HUDEP-2 (cell line): ENCODE results near the gene EYS.
"Not testable (repeated sequence)": the region's sequence is repeated elsewhere in the genome, so short reads cannot be mapped to it uniquely, and the experiment has no call there.

Experiments used
- DNase-seq, 76 experiments: peaks; one replicate each; lab custom pipeline; 2025; ENCODE audit not compliant: unreplicated experiment in 76 of 76; lab: John Stamatoyannopoulos, UW

The EYS gene

DNA sequence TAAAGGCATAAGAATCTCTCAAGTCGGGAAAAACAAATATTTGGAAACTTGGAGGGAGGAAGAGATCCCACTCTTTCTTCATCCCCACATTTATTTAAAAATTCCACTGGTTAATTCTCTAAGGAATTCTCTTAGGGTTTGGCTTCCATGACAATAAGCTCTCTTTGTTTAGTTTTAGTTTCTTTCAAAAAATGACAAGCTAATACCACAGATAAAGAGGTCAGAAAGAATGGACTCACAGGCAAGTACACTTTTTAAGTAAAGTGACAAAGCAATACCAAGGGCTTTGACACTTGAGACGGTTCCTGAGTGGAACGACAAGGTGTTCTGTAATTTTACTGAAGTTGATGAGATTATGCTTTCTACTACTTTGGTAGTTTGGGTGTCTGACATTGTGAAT, 1199.4 kb downstream of the EYS start:
- DNase-seq = no peak

DNA sequence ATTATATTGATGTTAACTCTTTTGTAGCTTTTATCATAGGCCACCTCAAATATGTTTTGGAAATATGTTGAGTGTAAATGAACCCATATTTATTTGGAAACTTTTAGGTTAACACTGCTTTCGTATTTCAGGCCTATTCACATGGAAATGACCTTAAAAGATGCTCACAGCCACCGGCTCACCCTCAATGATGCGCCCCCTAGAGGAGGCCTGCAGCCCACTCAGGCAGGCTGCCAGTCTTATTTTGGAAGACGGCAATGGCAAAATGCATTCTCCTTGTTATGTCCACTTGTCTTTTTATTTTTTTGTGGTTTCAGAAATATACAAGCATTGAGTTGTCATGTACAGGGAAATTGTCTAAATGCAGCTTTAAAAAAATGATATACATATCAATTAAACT, 1201.7 kb downstream of the EYS start:
- peak in 23 of 76 experiments; percentile 1 to 47 (median 17) for DNase-seq

DNA sequence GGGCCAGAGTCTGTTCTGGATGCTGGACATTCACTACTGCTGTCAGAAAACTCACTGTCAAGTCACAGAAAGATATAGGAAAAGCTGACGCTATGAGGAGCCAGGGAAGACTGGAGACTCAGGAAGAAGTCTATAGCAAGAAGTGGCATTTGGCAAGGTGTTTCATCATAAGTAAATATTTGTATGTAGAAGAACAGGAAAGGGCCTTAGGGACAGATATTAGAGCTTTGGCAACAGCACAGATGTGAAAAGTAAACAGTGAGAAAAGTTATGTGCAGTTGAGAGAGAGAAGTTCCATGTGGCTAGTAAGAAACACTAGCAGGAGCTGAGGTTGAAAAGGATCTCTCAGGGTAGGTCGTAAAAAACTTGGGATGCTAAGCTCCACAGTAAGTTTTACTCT, 1202.5 kb downstream of the EYS start:
- DNase-seq = no peak

DNA sequence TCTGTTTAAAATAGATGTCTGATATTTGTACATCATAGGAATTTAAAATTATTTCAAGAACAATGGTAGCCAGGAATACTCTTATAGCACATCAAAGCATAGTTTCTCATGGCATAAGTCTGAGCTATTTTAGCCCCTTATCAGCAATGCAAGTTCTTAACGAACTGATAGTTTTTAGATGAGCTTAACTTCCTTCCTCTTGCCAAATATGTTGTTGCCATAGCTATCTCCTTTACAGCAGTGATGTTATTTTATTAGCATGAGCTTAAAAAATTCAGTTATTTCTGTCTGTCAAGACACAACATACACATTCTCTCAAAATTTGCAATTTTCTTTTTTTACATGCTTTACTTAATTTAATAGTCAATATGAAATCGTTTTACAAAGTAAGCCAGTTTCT, 1204.2 kb downstream of the EYS start:
- DNase-seq = no peak

DNA sequence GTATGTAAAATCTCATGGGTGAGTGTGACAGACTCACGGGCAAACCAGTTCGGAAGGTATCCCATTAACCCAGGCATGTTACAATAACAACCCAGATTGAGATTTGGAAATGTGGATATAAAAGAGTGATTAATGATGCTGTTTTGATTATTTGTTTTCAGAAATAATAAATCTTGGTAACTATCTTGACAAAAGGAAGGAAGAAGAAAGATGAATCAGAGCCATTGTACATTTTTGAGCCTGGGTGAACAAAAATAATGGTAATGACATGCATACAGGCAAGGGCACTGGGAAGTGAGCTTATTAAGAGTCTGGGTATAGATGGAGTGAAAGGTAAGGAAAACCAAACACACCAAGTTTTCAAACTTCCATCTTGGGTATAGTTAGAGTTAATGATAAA, 1209.4 kb downstream of the EYS start:
- no peak for DNase-seq

DNA sequence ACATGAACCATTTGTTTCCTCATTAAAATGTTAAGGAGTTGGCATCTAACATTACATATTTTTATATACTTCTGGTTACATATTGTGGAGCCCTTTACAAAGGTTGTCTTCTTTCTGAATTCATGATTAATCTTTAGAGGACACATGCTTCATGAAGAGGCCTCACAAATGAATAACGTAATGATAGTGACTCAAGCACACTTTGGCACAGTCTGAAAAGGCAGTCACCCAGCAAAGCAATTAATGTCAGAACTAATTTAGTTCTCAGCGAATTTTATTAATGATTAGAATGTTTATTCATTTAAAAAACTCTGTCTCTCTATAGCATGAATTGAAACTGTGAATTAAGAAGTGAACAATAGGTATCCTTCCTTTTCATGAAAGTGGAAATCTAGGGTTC, 1217.3 kb downstream of the EYS start:
- peak in 1 of 76 experiments; percentile 8 for DNase-seq

DNA sequence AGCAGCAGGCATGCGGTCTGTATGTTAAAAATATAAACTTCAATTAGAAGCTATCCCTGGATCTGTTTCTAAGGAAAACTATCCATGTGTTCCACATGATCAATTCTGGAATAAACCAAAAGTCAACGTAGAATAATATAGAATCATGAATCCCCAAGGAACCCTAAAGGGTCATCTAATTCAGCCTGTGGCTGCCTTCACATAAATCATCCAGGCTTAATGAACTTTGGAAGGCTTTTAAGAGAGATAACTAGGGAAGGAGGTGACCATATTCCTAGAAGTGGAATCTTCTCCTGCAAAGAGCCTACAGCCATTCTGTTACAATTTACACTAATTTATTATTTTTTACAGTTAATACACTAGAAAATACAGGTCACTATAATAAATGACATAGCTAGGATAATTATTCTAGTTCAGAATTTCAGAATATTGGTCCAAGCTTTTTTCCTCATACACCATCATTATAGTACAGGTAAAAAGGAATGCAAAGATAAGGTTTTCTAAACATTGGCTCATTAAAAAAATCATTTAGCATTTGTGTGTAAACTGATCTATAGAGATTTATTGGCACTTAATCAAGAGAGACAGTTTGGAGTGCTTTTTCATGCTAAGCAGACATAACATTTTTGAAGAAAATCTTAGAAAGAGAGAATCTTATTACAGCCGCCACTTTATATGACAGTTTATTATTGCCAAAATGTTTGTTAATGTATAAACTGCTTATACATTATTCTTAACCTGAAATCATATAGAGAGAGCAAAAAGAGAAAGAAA, 1220.3 kb downstream of the EYS start:
- no peak for DNase-seq

DNA sequence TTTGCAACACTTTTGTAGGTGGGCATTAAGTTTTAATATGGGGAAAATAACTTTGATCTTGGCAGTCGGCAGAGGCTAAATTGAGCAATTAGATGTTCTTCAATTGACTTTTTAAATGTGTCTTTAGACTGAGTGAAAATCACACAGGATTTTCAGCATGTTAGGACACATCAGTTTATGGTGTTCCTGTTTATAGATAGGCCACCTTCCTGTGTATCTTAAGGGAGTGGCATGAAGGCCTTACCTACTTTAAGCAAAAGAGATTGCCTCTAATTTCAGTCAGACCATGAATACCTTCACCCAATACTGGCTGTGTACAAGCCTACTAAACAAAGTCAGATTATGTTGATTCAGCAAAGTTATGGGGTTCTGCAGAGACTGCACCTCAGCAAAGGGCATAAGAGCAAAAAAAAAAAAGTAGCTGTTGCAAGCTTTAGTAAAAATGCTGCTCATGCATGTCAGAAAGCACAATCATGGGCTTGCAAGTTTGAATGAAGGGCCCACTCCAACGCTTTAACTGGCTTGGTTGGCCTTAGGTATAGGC, 1223.0 kb downstream of the EYS start:
- DNase-seq = no peak

DNA sequence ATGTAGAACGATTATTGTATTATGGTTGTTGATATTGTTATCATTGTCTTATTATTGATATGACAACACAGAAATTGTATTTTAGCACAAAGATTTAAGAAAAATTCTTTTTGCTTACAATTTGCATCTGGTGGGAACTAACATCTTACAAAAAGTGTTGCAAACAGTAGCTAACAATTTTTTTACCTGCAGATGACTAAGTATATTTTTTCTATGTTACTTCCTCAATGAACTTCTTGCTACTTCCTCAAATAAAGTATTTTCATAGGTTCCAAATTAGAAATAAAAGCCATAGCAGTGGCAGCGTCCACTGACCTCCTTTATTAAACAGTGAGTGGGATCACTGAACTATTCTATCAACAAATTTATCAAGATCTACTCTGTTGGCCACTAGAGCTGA, 1224.4 kb downstream of the EYS start:
- no peak for DNase-seq

DNA sequence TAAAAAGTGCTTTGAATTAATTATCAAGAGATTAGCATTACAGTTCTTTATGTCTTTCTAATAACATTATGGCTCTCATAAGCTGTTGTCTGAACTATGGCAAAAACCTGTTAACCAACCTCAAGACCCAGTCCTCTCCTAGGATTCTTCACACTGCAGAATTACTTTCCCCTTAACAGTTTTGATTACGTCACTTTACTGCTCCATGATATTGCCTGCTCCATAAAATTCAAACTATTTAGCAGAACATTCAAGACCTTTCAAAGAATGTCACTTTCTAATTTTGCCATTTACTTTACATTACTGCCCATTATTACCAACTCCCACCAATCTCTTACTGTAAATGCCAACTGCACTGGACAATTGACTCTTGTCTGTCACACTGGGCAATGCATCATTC, 1227.9 kb downstream of the EYS start:
- DNase-seq = no peak

DNA sequence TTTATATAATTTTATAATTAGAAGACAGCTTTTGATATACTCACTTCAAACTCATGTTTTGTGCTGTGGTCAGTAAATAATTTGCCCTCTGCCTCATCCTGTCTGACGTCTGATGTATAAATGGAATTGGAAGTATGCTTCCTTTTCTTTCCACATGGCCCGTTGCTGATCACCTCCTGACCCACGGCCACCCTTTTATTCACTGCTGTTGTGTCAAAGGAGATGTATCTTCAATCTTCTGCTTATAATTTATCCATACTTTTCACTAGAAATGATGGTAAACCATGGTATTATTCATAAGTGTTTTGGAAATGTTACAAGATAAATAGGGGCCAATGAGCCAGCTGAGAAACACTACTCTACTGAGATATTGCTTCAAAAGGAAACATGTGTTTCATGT, 1229.6 kb downstream of the EYS start:
- DNase-seq = no peak

DNA sequence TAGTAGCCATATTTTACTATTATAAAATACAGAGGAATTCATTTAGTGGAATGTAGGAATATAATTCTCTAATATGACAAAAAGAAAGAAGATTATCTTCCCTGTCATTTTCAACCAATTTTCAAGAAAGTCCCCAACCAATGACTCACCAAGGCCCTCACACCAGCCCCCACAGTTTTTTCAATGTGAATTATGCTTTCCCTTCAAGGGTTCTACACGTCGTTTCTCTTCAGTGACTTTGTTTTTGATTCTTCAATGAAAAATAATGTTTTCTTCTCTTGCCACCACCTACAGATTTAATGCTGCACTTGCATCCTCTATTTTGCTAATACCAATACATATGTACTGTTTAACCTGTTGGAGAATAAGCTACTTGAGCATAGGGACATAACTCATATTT, 1230.1 kb downstream of the EYS start:
- no peak for DNase-seq

DNA sequence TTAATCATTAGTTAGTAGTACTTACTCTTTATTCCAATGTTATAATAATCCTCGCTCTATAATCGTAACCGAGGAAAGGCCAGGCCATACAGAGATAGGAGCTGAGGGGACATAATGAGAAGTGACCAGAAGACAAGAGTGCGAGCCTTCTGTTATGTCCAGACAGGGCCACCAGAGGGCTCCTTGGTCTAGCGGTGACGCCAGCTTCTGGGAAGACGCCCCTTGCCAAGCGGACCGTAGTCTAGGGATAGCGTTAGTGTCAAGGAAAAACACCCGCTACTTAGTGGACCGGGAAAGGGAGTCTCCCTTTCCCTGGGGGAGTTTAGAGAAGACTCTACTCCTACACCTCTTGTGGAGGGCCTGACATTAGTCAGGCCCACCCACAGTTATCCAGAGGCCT, 1237.6 kb downstream of the EYS start:
- DNase-seq = not testable (repeated sequence)

DNA sequence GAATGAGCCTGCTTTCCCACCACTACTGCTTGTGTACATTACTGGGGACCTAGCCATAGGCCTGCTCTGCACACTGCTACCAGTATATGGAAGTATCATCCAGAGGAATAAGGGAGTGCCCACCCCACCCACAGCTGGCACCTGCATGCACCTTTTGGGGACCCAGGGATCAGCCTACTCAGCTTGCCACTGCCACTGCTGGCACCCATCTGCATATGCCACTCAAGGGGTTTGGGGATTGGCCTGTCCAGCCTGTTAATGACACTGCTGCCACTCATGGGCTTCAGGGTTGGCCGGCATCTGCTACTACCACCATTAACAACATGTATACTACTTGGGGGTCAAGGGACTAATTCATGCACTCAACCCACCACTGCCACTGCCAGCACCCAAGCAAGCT, 1239.4 kb downstream of the EYS start:
- no peak for DNase-seq

DNA sequence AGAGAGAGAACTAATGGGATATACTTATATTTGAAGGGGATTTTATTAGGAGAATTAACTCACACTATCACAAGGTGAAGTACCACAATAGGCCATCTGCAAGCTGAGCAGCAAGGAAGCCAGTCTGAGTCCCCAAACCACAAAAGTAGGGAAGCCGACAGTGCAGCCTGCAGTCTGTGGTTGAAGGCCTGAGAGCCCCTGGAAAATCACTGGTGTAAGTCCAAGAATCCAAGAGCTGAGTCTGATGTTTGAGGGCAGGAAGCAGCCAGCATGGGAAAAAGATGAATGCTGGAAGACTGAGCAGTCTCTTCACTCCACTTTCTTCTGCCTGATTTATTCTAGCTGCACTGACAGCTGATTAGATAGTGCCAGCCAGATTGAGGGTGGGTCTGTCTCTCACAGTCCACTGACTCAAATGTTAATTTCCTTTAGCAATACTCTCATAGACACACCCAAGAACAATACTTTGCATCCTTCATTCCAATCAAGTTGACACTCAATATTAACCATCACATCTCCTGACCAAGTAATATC, 1247.5 kb downstream of the EYS start:
- no peak for DNase-seq

DNA sequence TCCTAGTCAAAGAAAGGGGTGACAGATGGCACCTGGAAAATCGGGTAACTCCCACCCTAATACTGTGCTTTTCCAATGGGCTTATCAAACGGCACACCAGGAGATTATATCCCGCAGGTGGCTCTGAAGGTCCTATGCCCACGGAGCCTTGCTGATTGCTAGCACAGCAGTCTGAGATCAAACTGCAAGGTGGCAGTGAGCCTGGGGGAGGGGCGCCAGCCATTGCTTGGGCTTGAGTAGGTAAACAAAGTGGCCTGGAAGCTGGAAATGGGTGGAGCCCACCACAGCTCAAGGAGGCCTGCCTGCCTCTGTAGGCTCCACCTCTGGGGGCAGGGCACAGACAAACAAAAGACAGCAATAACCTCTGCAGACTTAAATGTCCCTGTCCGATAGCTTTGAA, 1258.9 kb downstream of the EYS start:
- not testable (repeated sequence) for DNase-seq

DNA sequence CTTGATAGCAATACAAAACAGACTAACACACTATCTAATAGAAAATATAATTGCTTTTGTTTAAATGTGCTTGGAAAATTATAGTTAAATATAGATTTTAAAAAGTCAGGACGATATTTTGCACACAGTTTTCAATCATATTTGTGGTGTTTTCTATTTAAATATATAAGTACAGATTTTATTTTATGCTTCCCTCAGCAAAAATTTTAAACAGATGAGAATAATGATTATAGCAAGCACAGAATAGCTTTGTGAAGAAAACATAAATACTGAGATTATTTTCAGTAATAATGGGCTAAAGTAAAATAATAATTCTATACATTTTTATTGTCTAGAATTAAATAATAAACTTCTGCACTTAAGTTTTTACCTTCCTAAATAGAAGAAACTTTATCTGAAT, 1262.0 kb downstream of the EYS start:
- no peak for DNase-seq

DNA sequence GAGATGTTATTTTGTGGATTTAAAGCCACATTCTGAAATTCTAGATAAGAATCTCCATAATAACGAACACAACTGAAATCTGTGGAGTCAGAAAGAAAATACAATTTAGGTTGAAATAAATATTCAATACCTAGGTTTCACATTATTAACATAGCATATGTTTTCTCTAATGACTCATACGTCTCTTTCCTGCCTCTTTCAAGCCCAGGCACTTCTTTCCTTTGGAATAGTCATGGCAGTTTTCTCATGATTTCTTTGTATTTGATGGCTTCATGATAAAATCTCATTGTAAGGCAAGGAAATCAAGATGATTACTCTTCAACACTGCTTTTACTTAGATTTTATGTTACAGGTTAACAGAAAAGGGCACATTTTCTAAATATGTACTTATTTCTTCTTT, 1267.8 kb downstream of the EYS start:
- DNase-seq = no peak

DNA sequence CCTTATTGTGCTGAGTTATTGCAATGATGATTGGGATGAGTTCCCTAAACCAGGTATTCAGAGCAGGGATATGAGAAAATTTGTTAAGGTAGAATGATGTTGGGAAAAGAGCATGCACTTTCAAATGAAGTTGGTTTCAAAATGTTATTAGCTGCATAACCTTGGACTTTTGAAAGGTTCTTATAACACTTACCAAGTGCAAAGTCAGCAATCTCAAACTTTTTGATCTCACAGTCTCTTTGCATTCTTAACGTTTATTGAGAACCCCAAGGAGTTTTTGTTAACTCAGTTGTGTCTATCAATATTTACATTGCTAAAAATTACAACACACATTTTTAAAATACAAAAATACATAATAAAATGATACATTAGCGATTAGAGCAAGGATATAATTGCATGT, 1269.0 kb downstream of the EYS start:
- DNase-seq = no peak

DNA sequence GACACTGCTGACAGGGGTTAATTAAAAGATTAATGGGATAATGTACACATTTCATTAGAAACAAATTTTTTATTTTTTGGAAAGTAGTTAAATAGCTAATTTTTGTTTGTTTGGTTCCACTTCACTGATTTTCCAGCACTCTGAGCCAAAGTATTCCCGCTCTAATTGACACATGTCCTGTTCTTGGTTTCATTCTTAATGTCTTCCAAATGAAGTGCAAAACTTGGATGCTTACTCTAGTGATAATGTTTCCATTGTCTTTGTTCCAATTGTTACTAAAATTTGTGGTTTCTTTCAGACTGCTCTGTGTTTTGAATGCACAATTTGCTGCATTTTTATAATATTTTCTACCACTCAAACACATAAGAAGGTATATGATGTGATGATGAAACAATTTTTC, 1277.1 kb downstream of the EYS start:
- DNase-seq = no peak

DNA sequence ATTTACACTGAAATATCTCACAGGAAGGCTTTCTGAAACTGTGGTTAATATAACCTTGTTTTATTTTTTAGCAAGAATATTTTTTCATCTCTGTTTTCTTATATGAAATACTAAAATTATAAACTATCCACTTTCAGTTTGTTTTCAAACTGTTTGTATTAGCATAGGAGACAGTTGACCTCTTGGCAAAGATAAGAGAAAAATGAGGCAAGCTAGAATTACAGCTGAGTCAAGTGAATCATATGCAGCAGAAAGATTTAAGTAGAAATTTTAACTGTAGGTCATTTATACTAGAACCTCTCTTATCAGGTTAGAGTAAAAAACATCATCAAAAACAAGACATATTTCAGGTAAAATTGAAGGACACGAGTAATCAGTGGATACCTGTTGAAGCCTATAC, 1278.8 kb downstream of the EYS start:
- DNase-seq = no peak

DNA sequence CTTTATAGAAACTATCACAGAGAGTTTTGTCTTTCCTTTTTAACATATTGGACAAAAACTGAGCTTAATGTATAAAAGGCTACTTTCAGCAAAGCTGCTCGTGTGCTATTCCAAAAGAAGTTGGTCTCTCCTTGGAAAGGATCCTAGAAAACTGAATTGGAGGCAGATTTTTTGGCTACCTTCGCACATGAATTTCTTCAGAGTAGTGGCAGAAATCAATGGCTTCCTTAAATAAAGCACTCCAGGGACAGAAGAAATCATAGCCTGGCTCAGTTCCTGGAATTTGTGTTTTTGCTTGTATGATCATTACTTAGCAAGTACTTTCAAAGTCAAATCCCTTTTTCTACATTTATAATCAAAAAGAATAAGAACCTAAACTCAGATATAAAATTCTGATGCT, 1291.1 kb downstream of the EYS start:
- no peak for DNase-seq

DNA sequence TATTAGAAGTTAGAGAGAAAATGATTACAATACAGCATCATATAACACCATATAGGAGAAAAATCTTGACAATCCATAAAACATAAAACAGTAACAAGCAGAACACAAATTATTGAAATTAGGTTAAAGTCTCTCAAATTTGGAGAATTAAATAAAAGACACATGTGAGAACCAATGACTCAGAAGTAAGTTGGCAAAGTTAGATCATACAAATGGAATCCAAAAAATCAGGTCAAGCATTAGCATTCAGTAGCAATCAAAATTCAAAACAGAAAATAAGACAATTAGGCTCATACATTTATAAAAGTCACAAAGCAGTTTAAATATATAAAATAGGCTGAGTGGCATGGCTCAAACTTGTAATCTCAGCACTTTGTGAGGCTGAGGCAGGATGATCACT, 1295.8 kb downstream of the EYS start:
- DNase-seq = no peak
